ENCODE data around the gene PTAR1. TPM values are rescaled to one million over a fixed set of nuclear protein-coding genes. Genes with fewer than 3 reads are reported as not detected.

PTAR1 gene
- total and polyA plus RNA-seq, 10 of the 15 experiments (the other 5 are each of a cell fraction or from before 2014, with no cell fraction given): 4.9 to 27.6 (median 14.2) TPM

GRCh38 chr9:69806627-69807026, 46.8 kb upstream of the PTAR1 start:
- BruUV-seq (replicated peaks): no TSS peak
- Histone ChIP-seq H3K9me3 (replicated peaks; ENCODE audit: control insufficient read depth, insufficient read depth, low read length) (no peaks in the 10 kb centered on the region), H3K79me2 (ENCODE audit: control insufficient read depth, insufficient read depth, low read length) (no peaks in the 10 kb centered on the region), H3K4me1 (ENCODE audit: control insufficient read depth, insufficient read depth, low read length) (no peaks in the 10 kb centered on the region), H3K4me3 (no peak overlapping the region), H3K4me2 (ENCODE audit: control insufficient read depth, insufficient read depth) (no peak overlapping the region), H3K27me3 (replicated peaks in 1 of 2; ENCODE audit: control insufficient read depth in 2 of 2, insufficient read depth in 2 of 2, low read length in 1 of 2) (no peaks in the 10 kb centered on the region), H2AFZ (ENCODE audit: control insufficient read depth, low read depth, low read length) (no peak overlapping the region), H3K9ac (ENCODE audit: control insufficient read depth, insufficient read depth, low read length) (no peak overlapping the region), H3K36me3 (ENCODE audit: control insufficient read depth in 2 of 2, insufficient read depth in 2 of 2, low read length in 1 of 2) (no peaks in the 10 kb centered on the region), H4K20me1 (ENCODE audit: control insufficient read depth, insufficient read depth) (no peaks in the 10 kb centered on the region), H3K27ac (ENCODE audit: control insufficient read depth, insufficient read depth) (no peak overlapping the region)
- in situ Hi-C loops (cut with MboI): no loop called here
- TF ChIP-seq NR2C2 (IDR thresholded peaks at IDR 0.05; ENCODE audit: borderline replicate concordance, control insufficient read depth, insufficient read length, low read depth) (no peak), SKIL (IDR thresholded peaks at IDR 0.05; ENCODE audit: low read depth, poor library complexity, severe bottlenecking) (no peak), EP300 (IDR thresholded peaks at IDR 0.05; ENCODE audit: borderline replicate concordance in 1 of 2, control insufficient read depth in 1 of 2, low read depth in 2 of 2, low read length in 2 of 2) (no peak), RBBP5 (conservative IDR thresholded peaks at IDR 0.05) (no peak), IKZF1 (conservative IDR thresholded peaks at IDR 0.05) (no peak), YY1 (IDR thresholded peaks at IDR 0.05; ENCODE audit: low read depth, low read length) (no peak)
- ATAC-seq (no peak), FAIRE-seq (no peak), DNase-seq (ENCODE audit: low read depth, low spot score) (no peak)
- CTCF ChIA-PET: interaction anchor here (1.1 to 1.7 kb wide), 2 partner anchors 12 to 113 kb away, joined by 3 to 6 read pairs; no protein-coding TSS in a partner anchor
- intact Hi-C loops (cut with micrococcal nuclease; ENCODE audit: unreplicated experiment): no loop called here
- POLR2A ChIA-PET: interaction anchor here (0.5 kb wide), 1 partner anchor 62 kb away, joined by 4 read pairs; no protein-coding TSS in a partner anchor
- RAD21 ChIA-PET (ENCODE audit: unreplicated experiment): no interaction called here
- SMC1A ChIA-PET (ENCODE audit: uncharacterized antibody, unreplicated experiment): interaction anchor here (0.8 kb wide), 1 partner anchor 12 kb away, joined by 3 read pairs; no protein-coding TSS in a partner anchor
- WGBS (ENCODE audit: insufficient coverage, insufficient replicate concordance, low lambda C conversion rate, missing lambda C conversion rate): 7% methylated on average over 6 of the region's 6 CpGs
